ENCODE results near the gene ASAP2. TPM values are rescaled to one million over a fixed set of nuclear protein-coding genes. Genes with fewer than 3 reads are reported as not detected.

Gene ASAP2
- total RNA-seq, 1 donor, result 66.2 TPM

DNA sequence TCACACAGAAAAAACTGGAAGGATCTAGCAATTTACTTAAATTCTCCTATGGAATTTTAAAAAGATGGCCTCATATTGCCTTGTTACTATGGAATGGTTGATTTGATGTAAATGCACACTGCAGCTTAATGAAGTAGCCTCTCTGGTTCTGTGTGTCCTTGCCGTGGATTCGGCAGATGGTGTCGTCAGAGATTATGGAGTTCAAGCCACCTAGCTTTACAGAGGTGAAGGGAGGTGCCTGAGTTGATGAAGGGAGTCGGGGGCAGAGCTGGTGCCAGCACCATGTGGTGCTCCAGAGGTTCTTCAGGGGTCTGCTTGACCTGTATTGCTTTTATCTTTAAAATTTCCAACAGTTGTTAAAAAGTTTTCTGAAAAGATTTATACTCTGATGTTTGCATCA is 48.8 kb downstream of the ASAP2 start:
- Histone ChIP-seq H3K9me3 (ENCODE audit: low read depth, low read length) (no peaks in the 10 kb centered on the region), H4K20me1 (ENCODE audit: insufficient read depth, low read length) (no peaks in the 10 kb centered on the region), H3K27me3 (ENCODE audit: insufficient read depth, low read length) (no peaks in the 10 kb centered on the region), H3K36me3 (ENCODE audit: insufficient read depth, low read length) (no peaks in the 10 kb centered on the region), H3K4me3 (ENCODE audit: insufficient read depth, low read length) (no peak overlapping the region), H3K79me2 (ENCODE audit: insufficient read depth, low read length) (peaks cover 92% of the 10 kb centered on the region), H3K27ac (ENCODE audit: low read depth, low read length) (peak overlapping the region; percentile 8), H3K4me2 (ENCODE audit: insufficient read depth, low read length) (no peak overlapping the region), H3K4me1 (ENCODE audit: insufficient read depth, low read length) (peaks cover 65% of the 10 kb centered on the region), H2AFZ (ENCODE audit: low read length) (no peak overlapping the region)
- no peak for DNase-seq (ENCODE audit: insufficient read length, low spot score, missing footprints)
- TF ChIP-seq CTCF (IDR thresholded peaks at IDR 0.05; ENCODE audit: extremely low read depth, low read depth, low read length), result no peak

DNA sequence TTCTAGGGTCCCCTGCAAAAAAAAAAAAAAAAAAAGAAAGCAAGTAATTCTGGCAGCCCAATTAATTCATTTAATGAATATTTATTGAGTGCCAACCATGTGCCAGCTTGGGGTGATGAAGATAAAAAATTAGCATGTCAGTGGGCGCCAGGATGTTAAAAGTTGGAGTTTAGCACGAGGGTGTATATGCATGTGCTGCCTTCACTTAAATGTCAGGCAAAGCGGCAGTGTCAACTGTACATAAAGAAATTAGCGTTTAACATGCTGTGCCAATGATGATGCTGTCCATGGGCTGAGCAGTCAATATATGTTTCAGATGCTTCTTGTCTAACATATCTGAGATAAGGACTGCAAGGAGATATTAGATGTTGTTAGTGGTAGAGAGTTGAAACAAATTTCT is 49.5 kb downstream of the ASAP2 start:
- TF ChIP-seq CTCF (IDR thresholded peaks at IDR 0.05; ENCODE audit: extremely low read depth, low read depth, low read length), result no peak
- H3K9me3 ChIP-seq (ENCODE audit: low read depth, low read length), result no peaks in the 10 kb centered on the region
- H4K20me1 ChIP-seq (ENCODE audit: insufficient read depth, low read length), result no peaks in the 10 kb centered on the region
- no peak for DNase-seq (ENCODE audit: insufficient read length, low spot score, missing footprints)
- H3K36me3 ChIP-seq (ENCODE audit: insufficient read depth, low read length), result no peaks in the 10 kb centered on the region
- H3K4me2 ChIP-seq (ENCODE audit: insufficient read depth, low read length), result peak overlapping the region; percentile 77
- H3K4me3 ChIP-seq (ENCODE audit: insufficient read depth, low read length), result peak overlapping the region; percentile 1
- H3K27ac ChIP-seq (ENCODE audit: low read depth, low read length), result peak overlapping the region; percentile 89
- H3K79me2 ChIP-seq (ENCODE audit: insufficient read depth, low read length), result peaks cover 92% of the 10 kb centered on the region
- no peaks in the 10 kb centered on the region for H3K27me3 ChIP-seq (ENCODE audit: insufficient read depth, low read length)
- H3K4me1 ChIP-seq (ENCODE audit: insufficient read depth, low read length), result peaks cover 66% of the 10 kb centered on the region
- no peak overlapping the region for H2AFZ ChIP-seq (ENCODE audit: low read length)

GRCh38 chr2:9256570-9257043 is 50.0 kb downstream of the ASAP2 start:
- no peaks in the 10 kb centered on the region for H4K20me1 ChIP-seq (ENCODE audit: insufficient read depth, low read length)
- H3K79me2 ChIP-seq (ENCODE audit: insufficient read depth, low read length), result peaks cover 92% of the 10 kb centered on the region
- H3K36me3 ChIP-seq (ENCODE audit: insufficient read depth, low read length), result no peaks in the 10 kb centered on the region
- H3K4me1 ChIP-seq (ENCODE audit: insufficient read depth, low read length), result peaks cover 66% of the 10 kb centered on the region
- peak overlapping the region; percentile 77 for H3K4me2 ChIP-seq (ENCODE audit: insufficient read depth, low read length)
- no peak for DNase-seq (ENCODE audit: insufficient read length, low spot score, missing footprints)
- peak overlapping the region; percentile 1 for H3K4me3 ChIP-seq (ENCODE audit: insufficient read depth, low read length)
- H3K27ac ChIP-seq (ENCODE audit: low read depth, low read length), result peak overlapping the region; percentile 89
- H2AFZ ChIP-seq (ENCODE audit: low read length), result no peak overlapping the region
- no peaks in the 10 kb centered on the region for H3K9me3 ChIP-seq (ENCODE audit: low read depth, low read length)
- H3K27me3 ChIP-seq (ENCODE audit: insufficient read depth, low read length), result no peaks in the 10 kb centered on the region
- no peak for TF ChIP-seq CTCF (IDR thresholded peaks at IDR 0.05; ENCODE audit: extremely low read depth, low read depth, low read length)

DNA sequence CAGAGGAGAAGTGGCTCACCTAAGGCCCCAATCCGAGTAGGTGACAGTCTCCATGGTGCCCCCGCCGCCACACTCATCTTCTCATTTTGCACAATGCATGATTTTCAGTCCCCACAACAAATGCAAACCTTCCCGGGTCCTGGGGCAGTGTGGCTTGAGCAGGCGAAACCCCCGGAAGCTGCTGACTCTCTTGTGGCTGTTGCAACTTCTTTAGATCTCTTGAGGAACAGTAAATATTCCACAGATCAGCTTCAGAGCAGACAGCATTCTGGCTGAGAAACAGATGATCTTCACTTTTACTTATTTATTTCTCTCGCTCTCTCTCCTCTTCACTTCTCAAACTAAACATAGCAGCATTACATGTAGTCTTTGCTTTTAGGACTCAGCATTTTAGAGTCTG is 51.9 kb downstream of the ASAP2 start:
- peak overlapping the region; percentile 60 for H3K4me3 ChIP-seq (ENCODE audit: insufficient read depth, low read length)
- peaks cover 75% of the 10 kb centered on the region for H3K4me1 ChIP-seq (ENCODE audit: insufficient read depth, low read length)
- H3K27ac ChIP-seq (ENCODE audit: low read depth, low read length), result peak overlapping the region; percentile 89
- H4K20me1 ChIP-seq (ENCODE audit: insufficient read depth, low read length), result no peaks in the 10 kb centered on the region
- DNase-seq (ENCODE audit: insufficient read length, low spot score, missing footprints), result peak; percentile 73
- peaks cover 96% of the 10 kb centered on the region for H3K79me2 ChIP-seq (ENCODE audit: insufficient read depth, low read length)
- TF ChIP-seq CTCF (IDR thresholded peaks at IDR 0.05; ENCODE audit: extremely low read depth, low read depth, low read length), result no peak
- peak overlapping the region; percentile 77 for H3K4me2 ChIP-seq (ENCODE audit: insufficient read depth, low read length)
- no peaks in the 10 kb centered on the region for H3K9me3 ChIP-seq (ENCODE audit: low read depth, low read length)
- no peaks in the 10 kb centered on the region for H3K27me3 ChIP-seq (ENCODE audit: insufficient read depth, low read length)
- H2AFZ ChIP-seq (ENCODE audit: low read length), result no peak overlapping the region
- no peaks in the 10 kb centered on the region for H3K36me3 ChIP-seq (ENCODE audit: insufficient read depth, low read length)

Measured in osteoblast (primary cell).